Activated naive CD8-positive, alpha-beta T cell treated with anti-CD3 and anti-CD28 coated beads for 36 hours (primary cell): ENCODE results near the gene JAKMIP2. TPM values are rescaled to one million over a fixed set of nuclear protein-coding genes. Genes with fewer than 3 reads are reported as not detected.

Experiments
- DNase-seq: peaks from one replicate; pipeline ENCODE4 v3.0.0; 2021
- H3K27ac Mint-ChIP-seq: one replicate; pipeline ENCODE4 v1.8.0; 2022; ENCODE audit warnings: mild to moderate bottlenecking, moderate library complexity, mixed read lengths
- H3K27me3 Mint-ChIP-seq: one replicate; pipeline ENCODE4 v1.8.0; 2022; ENCODE audit warnings: mild to moderate bottlenecking, mixed read lengths
- H3K36me3 Mint-ChIP-seq: one replicate; pipeline ENCODE4 v1.8.0; 2021; ENCODE audit warnings: mild to moderate bottlenecking, mixed read lengths
- H3K4me1 Mint-ChIP-seq: one replicate; pipeline ENCODE4 v1.8.0; 2021; ENCODE audit warnings: mixed read lengths
- H3K4me3 Mint-ChIP-seq: one replicate; pipeline ENCODE4 v1.8.0; 2022; ENCODE audit warnings: mild to moderate bottlenecking, moderate library complexity, mixed read lengths
- H3K9me3 Mint-ChIP-seq: one replicate; pipeline ENCODE4 v1.8.0; 2022; ENCODE audit warnings: mixed read lengths
- total RNA-seq, 2 experiments: library from RNA; stranded (reverse); gene quantifications; one replicate each; pipeline ENCODE4 v1.2.3, GENCODE V29; 2021

Gene JAKMIP2
- total RNA-seq, 2 experiments from 2014 or later, result 0.58 to 0.98 TPM

DNA sequence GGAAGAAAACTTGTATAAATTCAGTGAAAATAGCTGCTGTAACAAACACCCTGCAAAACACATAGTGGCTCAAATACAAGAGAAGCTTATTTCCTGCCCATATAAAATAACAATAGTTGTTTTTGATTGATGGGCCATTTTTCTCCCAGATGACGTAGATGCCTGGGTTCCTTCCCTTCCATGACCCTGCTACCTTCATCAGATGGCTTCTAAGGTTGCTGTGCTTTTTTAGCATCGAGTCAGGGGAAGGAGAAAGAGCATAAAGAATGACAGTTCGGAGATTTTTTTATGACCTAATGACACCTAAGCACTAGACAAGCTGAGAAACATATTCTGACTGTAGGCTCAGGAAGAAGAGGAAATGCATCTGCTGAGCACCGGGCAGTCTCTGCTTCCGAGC, 238.0 kb downstream of the JAKMIP2 start:
- DNase-seq, result no peak
- Mint-ChIP-seq H3K27me3 (peaks cover 4% of the 10 kb centered on the region), H3K36me3 (no peaks in the 10 kb centered on the region), H3K27ac (no peak overlapping the region), H3K4me1 (no peaks in the 10 kb centered on the region), H3K4me3 (no peak overlapping the region), H3K9me3 (peaks cover 1% of the 10 kb centered on the region)

DNA sequence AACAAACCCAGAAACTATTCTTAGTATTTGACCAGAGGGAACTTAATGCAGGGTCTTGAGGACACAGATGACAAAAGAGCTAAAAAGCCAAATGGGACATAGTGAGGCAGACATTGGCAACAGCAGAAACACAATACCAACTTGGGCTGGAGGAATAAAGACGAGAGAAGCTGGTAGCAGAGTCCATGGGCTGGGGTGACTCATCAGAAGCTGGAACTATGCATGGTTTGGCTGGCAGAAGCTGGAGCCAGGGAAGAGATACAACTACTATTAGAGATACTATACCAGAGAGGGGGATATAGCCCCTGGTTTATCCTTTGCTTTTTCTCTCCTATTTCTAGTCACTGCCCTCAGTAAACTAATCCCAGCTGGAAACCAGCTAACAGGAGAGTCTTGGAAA, 243.5 kb downstream of the JAKMIP2 start:
- no peak for DNase-seq
- Mint-ChIP-seq H3K4me1 (no peaks in the 10 kb centered on the region), H3K9me3 (no peaks in the 10 kb centered on the region), H3K4me3 (no peak overlapping the region), H3K36me3 (no peaks in the 10 kb centered on the region), H3K27ac (no peak overlapping the region), H3K27me3 (peaks cover 4% of the 10 kb centered on the region)

DNA sequence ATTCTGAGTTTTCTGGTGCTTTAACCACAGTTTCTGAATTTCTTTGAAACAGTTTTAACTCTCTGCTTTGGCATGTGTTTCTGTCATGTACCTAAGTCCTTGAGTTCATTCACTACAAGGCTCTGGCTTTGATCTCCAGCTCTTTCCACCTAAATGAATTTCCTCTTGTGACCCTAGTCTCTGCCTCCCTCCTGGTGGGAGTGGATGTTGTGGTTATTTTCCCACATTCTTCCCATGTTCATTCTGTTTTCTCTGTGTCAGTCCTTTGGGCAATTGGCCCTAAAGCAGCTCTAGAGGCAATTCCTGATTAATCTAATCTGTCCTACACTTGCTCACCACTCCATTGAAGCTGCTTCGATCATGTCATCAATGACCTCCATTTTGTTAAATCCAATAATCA, 244.3 kb downstream of the JAKMIP2 start:
- peaks cover 4% of the 10 kb centered on the region for H3K27me3 Mint-ChIP-seq
- no peak overlapping the region for H3K27ac Mint-ChIP-seq
- no peak for DNase-seq
- H3K36me3 Mint-ChIP-seq, result no peaks in the 10 kb centered on the region
- no peaks in the 10 kb centered on the region for H3K4me1 Mint-ChIP-seq
- no peaks in the 10 kb centered on the region for H3K9me3 Mint-ChIP-seq
- no peak overlapping the region for H3K4me3 Mint-ChIP-seq

Other genes with a start within 250 kb of the JAKMIP2 start
- not detected for gene SPINK1, start 48.9 kb upstream of the JAKMIP2 start, total RNA-seq
- gene SCGB3A2, start 96.0 kb upstream of the JAKMIP2 start, total RNA-seq, result not detected
- gene C5orf46, start 123.8 kb upstream of the JAKMIP2 start, total RNA-seq, result not detected